GM12892 (cell line): ENCODE data around the gene TPO.

Source experiments
- DNase-seq: peaks from one replicate; pipeline ENCODE4 v3.0.0; 2011; ENCODE audit not compliant: insufficient read length
- FAIRE-seq: peaks from 2 replicates; lab custom pipeline; 2011; peaks lifted over from hg19 to GRCh38; lab: Jason Lieb, UNC
- POLR2A ChIP-seq: IDR thresholded peaks from 2 replicates; pipeline ENCODE4 v1.6.1; 2011; ENCODE audit warnings: low read depth, low read length, control low read depth
- POLR2AphosphoS5 ChIP-seq: IDR thresholded peaks from 2 replicates; pipeline ENCODE4 v1.6.1; 2011; ENCODE audit warnings: low read depth, low read length, control low read depth
- TAF1 ChIP-seq: IDR thresholded peaks from 2 replicates; pipeline ENCODE4 v1.6.1; 2011; ENCODE audit warnings: low read depth, mild to moderate bottlenecking, control low read depth, low read length, borderline replicate concordance

Gene TPO

GRCh38 chr2:1415501-1415900, 2.2 kb downstream of the TPO start:
- no peak for DNase-seq
- TF ChIP-seq POLR2AphosphoS5 (no peak), POLR2A (no peak), TAF1 (no peak)
- no peak for FAIRE-seq

DNA sequence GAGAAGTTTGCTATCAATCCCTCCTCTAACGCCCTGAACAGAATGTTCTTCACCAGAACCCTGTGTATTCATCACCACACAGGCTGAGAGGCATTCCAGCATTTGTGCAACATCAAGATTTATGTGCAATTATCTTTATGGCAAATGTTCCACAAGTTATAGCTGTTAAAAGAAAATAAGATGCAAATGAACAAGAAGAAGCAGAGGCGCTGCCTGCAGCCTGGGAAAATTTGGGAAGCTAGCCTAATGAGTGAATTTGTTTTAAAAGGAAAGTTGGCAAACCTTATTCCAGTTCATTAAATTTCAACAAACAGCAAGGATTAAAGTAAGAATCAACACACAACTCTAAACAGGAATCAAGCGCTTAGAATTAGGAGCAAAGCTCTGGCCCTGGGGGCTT, 5.3 kb downstream of the TPO start:
- DNase-seq (no peak), FAIRE-seq (no peak)
- TF ChIP-seq TAF1: no peak

GRCh38 chr2:1420746-1421480, 7.7 kb downstream of the TPO start:
- DNase-seq: no peak
- TF ChIP-seq TAF1 (no peak), POLR2A (no peak), POLR2AphosphoS5 (no peak)
- no peak for FAIRE-seq

DNA sequence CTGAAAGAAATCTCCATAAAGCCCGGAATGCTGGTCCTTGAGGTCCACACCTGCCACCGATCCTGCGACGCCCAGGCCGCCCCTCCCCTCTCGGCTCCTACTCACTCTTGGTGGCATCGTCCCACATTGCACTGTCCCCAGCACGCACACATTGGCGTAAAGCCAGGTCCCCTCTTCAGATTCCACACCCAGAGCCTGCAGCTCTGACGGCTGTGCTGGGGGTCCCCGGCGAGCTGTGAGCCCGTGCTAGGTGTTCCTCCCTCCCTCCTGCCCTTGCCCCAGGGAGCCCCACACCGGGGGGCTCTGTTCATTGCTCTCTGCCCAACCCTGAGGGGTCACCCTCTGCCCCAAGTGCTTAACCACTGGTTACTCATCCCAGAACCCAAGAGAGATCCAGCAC, 8.5 kb downstream of the TPO start:
- FAIRE-seq: no peak
- DNase-seq: no peak
- TF ChIP-seq POLR2AphosphoS5 (no peak), TAF1 (no peak)

- TF ChIP-seq TAF1 (no peak), POLR2A (no peak)
- FAIRE-seq: no peak
- no peak for DNase-seq
Observed at GRCh38 chr2:1422131-1422530, 8.9 kb downstream of the TPO start.

GRCh38 chr2:1422716-1423285, 9.5 kb downstream of the TPO start:
- no peak for FAIRE-seq
- TF ChIP-seq POLR2AphosphoS5 (no peak), POLR2A (no peak), TAF1 (no peak)
- DNase-seq: no peak

- TF ChIP-seq TAF1 (no peak), POLR2A (no peak), POLR2AphosphoS5 (no peak)
- no peak for DNase-seq
- FAIRE-seq: no peak
Observed at GRCh38 chr2:1427086-1427485, 13.8 kb downstream of the TPO start.

DNA sequence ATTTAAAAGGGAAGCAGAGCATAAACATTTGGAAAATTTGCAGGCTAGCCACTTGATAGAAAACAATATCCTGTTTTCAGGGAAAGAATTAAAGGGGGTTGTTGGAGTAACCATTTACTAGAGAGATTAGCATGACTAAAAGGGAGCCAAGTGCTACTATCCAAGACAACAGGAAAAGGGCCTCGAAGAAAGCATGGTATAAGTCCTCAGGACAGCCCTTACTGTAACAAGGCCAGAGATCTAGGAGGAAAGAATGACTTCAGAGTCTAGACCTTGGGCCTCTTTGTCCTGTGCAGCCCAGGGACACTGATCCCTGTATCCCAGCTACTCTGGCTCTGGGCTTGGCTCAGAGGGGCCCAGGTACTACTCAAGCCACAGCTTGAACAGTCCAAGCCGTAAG, 16.6 kb downstream of the TPO start:
- TF ChIP-seq TAF1: no peak
- no peak for TF ChIP-seq POLR2A
- TF ChIP-seq POLR2AphosphoS5: no peak
- no peak for FAIRE-seq
- DNase-seq: no peak

GRCh38 chr2:1430491-1430890, 17.2 kb downstream of the TPO start:
- TF ChIP-seq TAF1 (no peak), POLR2AphosphoS5 (no peak), POLR2A (no peak)
- FAIRE-seq: no peak
- no peak for DNase-seq

GRCh38 chr2:1431886-1432400, 18.7 kb downstream of the TPO start:
- FAIRE-seq (no peak), DNase-seq (no peak)
- no peak for TF ChIP-seq POLR2A
- TF ChIP-seq TAF1: no peak
- TF ChIP-seq POLR2AphosphoS5: no peak

DNA sequence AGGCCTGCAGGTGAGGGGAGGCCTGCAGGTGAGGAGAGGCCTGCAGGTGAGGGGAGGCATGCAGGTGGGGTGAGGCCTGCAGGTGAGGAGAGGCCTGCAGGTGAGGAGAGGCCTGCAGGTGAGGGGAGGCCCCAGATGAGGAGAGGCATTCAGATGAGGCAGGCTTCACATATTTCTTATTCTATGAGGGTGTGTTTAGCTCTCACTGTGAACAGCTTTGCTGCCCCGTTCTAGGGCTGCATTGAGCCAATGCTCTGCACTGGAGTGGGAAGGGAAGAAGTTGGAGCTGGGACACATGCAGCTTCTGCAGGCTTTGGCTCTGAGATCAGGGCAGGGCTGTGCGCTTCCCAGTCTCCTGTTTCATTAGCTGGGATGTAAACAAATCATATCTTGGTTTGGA, 19.5 kb downstream of the TPO start:
- TF ChIP-seq TAF1 (no peak), POLR2AphosphoS5 (no peak), POLR2A (no peak)
- DNase-seq: no peak
- no peak for FAIRE-seq

DNA sequence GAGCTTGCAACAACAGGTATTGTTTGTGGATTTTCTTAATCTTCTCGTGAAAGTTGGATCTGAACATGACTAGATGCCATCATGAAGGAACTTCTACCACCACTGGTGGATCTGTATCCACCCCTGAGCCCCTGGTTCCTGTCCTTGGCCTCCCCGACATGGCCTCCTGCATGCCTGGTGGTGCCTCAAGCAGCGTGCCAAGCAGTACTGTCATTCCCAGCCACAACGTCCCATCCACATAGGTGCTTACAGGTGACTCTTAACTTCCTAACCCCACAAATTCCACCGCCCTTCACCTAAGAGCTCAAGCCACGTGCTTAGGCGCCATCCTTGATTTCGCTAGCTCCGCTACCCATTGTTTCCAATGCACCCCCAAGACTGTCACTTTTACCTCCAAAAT, 23.1 kb downstream of the TPO start:
- TF ChIP-seq POLR2A: no peak
- no peak for TF ChIP-seq POLR2AphosphoS5
- TF ChIP-seq TAF1: no peak
- no peak for DNase-seq
- FAIRE-seq: no peak

DNA sequence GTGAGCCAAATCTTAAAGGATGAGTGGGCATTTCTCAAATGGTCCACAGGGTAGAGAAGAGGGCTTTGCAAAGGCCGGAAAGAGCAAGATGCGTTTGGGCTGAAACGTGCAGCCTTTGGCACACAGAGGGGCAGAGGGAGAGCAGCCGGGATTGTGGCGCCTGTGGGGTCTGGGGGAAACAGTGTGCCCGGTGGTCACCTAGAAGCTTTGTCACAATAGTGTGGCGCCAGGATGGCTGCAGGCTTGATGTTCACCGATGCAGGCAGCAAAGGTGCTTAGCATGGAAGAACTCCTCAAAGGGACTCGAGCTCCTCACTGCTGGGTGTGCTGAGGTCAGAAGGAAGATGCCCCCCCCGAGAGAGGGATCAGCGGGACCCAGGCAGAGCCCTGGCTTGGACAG, 23.8 kb downstream of the TPO start:
- FAIRE-seq: no peak
- TF ChIP-seq TAF1: no peak
- no peak for TF ChIP-seq POLR2AphosphoS5
- TF ChIP-seq POLR2A: no peak
- DNase-seq: no peak
